NCI-H2227 (cell line): ENCODE results near the gene SSTR3.

Source experiments
- DNase-seq: peaks from one replicate; lab custom pipeline; 2025; ENCODE audit not compliant: unreplicated experiment; lab: John Stamatoyannopoulos, UW

SSTR3 gene

GRCh38 chr22:37198258-37199102 is 13.8 kb downstream of the SSTR3 start:
- peak; percentile 71 for DNase-seq

GRCh38 chr22:37197451-37198257 is 14.6 kb downstream of the SSTR3 start:
- no peak for DNase-seq

GRCh38 chr22:37196539-37197450 is 15.5 kb downstream of the SSTR3 start:
- no peak for DNase-seq

DNA sequence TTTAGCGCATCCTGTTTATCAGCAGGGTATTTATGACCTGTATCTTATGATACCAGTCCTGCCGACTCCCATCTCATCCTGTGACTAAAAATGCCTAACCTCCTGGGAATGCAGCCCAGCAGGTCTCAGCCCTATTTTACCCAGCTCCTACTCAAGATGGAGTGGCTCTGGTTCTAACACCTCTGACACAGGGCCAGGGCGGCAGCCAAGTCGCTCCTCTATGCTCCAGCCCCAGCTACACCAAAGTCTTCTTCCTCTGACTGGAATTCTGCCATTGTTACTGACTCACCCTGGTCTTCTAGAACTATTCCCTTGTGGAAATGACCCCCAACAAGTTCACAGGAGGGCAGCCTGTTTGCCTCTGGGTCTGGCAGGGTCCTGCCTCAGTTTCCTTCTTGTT is 16.4 kb downstream of the SSTR3 start:
- DNase-seq, result no peak

DNA sequence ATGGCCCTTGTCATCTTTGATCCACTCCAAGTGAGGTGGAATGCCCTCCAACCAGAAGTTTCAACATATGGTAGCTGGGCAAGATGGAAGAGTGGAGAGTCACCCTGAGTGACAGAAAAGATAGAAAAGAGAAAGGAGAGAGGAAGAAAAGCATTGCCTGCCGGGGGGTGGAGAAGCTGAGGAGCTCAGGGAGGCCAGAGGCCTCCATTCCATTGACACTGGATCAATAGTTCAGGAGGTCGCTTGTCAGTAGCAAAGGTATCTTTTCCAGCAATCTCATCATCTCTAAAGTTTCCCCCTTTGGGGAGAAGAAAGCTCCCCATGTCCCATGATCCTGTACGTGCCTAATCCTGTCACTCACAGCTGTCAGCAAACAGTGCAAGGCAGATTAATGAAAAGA is 17.5 kb downstream of the SSTR3 start:
- no peak for DNase-seq

GRCh38 chr22:37193629-37194191 is 18.6 kb downstream of the SSTR3 start:
- DNase-seq, result no peak

- no peak for DNase-seq
Measured at GRCh38 chr22:37192741-37193140, 19.5 kb downstream of the SSTR3 start.

- no peak for DNase-seq
Measured at GRCh38 chr22:37192204-37192603, 20.1 kb downstream of the SSTR3 start.

GRCh38 chr22:37190262-37190780 is 22.0 kb downstream of the SSTR3 start:
- DNase-seq, result no peak

- no peak for DNase-seq
Measured at GRCh38 chr22:37188901-37189466, 23.3 kb downstream of the SSTR3 start.

GRCh38 chr22:37187891-37188761 is 24.2 kb downstream of the SSTR3 start, which contains the start of gene C1QTNF6:
TSS of gene C1QTNF6 (minus strand) at chr22:37188247. CDS start at chr22:37188213, 34 bp downstream.
- DNase-seq, result peak; percentile 12

DNA sequence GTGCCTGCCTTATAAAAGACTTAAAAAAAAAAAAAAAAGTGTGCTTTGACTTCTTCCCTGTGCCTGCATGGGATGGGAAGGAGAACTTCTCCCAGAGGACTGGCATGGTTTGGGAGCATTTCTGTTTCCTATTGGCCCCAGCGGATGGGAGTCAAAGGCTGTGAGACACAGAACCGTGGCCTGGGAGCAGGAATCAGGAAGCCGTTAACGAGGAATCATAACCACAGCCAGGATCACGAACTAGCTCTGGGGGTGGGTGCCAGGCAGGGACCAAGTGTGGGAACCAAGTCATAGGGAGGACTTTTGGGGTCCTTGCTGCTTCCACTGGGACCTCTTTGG is 24.8 kb downstream of the SSTR3 start:
- no peak for DNase-seq

- no peak for DNase-seq
Measured at GRCh38 chr22:37186997-37187522, 25.2 kb downstream of the SSTR3 start.

DNA sequence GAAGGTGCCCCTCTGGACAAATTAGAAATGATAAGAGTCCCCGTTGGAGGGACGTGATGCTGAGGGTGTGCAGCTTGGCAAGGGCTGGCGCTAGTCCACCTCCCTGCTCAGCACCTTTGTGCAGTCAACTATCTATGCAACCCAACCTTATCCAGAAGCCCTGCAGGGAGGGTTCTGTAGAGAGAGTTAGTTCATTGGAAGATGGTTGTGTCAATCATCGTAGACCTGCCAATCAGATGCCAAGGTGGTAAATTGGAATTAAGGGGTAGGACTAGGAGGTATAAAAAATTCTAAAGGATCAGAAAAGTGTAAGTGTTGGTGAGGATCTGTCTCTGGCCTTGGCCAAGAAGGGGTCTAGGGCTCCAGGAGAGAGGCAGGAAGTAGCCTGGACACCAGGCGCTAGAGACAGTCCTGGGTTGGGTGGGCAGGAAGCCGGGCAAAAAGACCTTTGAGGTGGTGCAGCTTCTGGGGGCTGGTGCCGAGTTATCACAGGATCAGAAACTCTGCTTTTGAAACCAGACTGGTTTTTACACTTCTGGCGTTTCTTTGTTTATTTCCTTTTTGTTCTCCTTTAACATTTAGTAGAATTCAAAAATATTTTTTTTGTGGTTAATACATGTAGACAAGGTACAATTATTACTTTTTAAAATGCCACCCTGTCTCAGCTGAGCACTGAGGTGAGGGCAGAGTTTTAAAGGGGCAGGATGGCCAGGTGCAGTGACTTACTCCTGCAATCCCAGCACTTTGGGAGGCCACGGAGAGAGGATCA is 25.9 kb downstream of the SSTR3 start:
- DNase-seq, result peak; percentile 54

DNA sequence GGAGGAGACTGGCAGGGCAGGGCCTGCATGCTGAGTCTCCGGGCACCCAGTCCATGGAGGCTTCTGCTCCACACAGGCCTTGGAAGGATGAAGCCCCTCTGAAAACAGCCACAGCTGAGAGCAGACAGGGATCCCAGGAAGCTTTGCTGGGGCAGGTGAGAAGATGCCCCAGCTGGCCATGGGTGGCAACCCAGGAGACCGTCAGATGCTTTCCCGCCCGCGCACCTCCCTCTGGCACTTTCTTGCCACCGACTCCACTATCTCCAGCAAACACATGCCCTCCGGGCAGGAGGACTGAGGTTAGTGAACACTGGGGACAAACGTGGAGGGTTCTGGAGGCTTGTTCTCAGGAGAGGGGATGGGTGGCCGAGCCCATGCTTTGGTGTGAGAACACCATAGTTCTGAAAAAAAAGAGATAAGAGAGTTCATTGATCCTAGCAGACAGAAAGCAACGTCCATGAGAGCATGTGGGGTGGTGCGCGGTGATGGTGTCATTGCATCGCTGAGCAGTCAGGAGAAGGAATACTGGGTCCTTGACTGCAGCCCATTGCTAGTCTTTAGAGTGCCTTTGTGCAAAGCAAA is 26.5 kb downstream of the SSTR3 start:
- no peak for DNase-seq

- no peak for DNase-seq
Measured at GRCh38 chr22:37184816-37185541, 27.3 kb downstream of the SSTR3 start.

GRCh38 chr22:37184380-37184755 is 27.9 kb downstream of the SSTR3 start:
- DNase-seq, result no peak
